Ishikawa (cell line): Measurements from ENCODE around the gene TRAK1.

ENCODE experiments used
- EGR1 ChIP-seq: IDR thresholded peaks from 2 replicates; pipeline ENCODE4 v1.6.1; 2012
- MAX ChIP-seq: IDR thresholded peaks from 2 replicates; pipeline ENCODE4 v1.6.1; 2012
- RAD21 ChIP-seq: IDR thresholded peaks from 2 replicates; pipeline ENCODE4 v1.6.1; 2012; ENCODE audit warnings: low read depth
- TAF1 ChIP-seq: IDR thresholded peaks from 2 replicates; pipeline ENCODE4 v1.6.1; 2012; ENCODE audit warnings: low read depth, mild to moderate bottlenecking
- ZBTB7A ChIP-seq: IDR thresholded peaks from 2 replicates; pipeline ENCODE4 v1.6.1; 2012; ENCODE audit warnings: low read depth

- no peak for TF ChIP-seq EGR1
- no peak for TF ChIP-seq TAF1
- no peak for TF ChIP-seq MAX
- no peak for TF ChIP-seq ZBTB7A
- TF ChIP-seq RAD21: no peak
These were observed 24.5 kb upstream of the TRAK1 start for GRCh38 chr3:42066516-42067181.
